ENCODE measurements around the gene LMF2.
"Not testable (repeated sequence)": the region's sequence is repeated elsewhere in the genome, so short reads cannot be mapped to it uniquely, and the experiment has no call there.

The LMF2 gene

GRCh38 chr22:50533856-50534711, 26.6 kb upstream of the LMF2 start:
- not testable (repeated sequence) for DNase-seq

- DNase-seq, result no peak
Observed at GRCh38 chr22:50532824-50533796, 25.6 kb upstream of the LMF2 start.

DNA sequence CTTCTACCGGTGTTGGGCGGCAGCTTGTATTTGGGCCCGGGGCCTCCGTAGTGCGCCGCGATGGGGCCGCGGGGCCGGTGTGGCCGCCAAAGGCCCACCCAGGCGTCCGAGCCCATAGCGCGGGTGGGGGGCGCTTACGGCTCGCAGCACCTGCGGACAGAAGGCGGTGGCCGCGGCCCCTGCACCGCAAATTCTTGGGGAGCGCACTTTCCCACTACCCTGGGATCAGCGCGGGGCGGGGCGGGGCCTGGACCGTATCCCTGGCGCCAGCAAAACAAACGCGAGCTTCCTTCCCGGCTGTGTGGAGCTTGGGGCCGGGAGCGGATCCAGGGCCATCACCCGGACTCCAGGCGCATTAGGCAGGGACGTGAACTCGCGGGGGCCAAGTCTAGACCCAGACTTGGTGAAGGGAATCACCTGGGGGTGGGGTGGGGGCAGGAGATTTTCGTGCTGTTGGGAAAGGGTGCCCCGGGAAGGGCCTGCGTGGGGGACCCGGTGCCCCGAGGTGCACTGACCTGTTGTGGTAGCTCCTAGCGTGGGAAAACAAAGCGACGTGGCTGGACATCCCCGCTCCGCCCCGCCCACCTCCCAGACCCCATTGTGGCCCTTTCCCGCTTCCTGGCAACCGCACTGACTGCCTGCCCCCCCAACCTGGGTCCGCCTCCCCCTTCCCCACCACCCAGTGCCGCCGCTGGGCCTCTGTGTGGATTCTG, 24.6 kb upstream of the LMF2 start:
- DNase-seq, result peak; percentile 21

GRCh38 chr22:50531546-50531961, 24.1 kb upstream of the LMF2 start:
- peak; percentile 65 for DNase-seq

DNA sequence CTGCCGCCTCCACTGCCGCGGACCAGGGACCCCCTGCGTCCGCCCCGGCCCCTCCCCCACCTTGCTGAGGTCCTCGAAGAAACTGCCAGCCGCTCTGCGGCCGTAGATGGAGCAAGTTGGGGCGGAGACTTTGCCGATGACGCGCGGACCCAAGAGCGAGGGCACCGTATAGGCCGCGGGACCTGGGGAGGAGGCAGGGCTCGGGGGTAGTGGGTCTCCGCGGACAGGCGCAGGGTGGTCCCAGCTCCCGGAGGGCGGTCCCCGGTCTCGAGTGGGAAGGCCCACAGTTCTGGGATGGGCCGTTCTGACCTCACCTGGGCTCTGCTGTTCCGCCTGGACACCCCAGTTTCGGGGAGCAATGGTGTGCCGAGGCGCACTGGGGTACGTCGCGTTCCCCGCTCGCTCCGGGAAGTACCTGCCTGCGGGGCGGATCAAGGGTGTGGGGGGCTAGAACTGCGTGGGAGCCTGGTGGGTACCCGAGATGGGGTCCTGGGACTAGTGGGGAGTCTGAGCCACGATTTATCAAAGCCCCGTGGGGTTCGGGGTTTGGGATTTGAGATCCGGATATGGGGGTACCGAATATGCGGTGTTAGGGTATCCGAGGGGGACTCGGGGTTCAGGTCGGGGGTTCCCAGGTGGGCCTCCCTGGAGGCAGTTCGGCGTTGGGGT, 23.5 kb upstream of the LMF2 start:
- peak; percentile 80 for DNase-seq

- no peak for DNase-seq
Observed at GRCh38 chr22:50530580-50530876, 23.0 kb upstream of the LMF2 start.

- peak; percentile 75 for DNase-seq
Observed at GRCh38 chr22:50529897-50530579, 22.5 kb upstream of the LMF2 start, which contains the start of gene TYMP. Gene TYMP (minus strand): TSS chr22:50530012. CDS start chr22:50529709, 303 bp downstream.

- no peak for DNase-seq
Observed at GRCh38 chr22:50529416-50529896, 22.0 kb upstream of the LMF2 start.

DNA sequence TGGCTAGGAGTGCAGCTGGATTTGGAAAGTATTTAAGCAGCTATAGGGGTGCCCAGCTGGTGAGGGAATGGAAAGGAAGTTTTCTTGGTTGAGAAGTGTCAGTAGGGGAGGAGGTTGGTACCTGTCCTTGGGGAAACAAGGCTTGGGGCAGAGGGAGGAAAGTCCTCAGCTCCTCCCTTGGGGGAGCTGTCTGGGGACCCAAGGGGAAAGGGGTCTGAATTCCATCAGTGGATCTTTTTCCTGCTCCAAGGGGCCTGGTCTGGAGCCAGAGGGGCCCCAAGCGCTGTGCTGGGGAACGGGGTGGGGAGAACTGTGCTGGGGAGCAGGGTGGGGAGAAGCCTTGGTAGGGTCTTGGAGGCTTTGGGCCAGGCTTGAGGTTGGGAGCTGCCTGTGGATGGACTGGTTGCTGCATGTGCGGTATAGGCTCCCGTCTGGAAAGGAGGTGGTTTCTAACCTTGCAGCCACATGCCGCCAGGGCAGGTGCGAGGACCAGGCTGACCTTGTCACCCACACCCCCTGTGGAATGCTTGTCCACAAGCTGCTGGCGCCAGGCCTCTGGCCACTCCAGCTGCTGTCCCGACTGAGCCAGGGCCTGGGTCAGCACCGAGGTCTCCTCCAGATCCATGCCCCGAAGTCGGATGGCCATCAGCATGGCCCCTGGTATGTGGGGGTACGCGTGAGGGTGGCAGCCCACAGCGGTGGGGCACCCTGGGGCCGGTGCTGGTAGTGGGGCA, 21.3 kb upstream of the LMF2 start:
- DNase-seq, result no peak

- DNase-seq, result no peak
Observed at GRCh38 chr22:50527921-50528681, 20.6 kb upstream of the LMF2 start.

GRCh38 chr22:50526834-50527801, 19.6 kb upstream of the LMF2 start:
- DNase-seq, result peak; percentile 45

DNA sequence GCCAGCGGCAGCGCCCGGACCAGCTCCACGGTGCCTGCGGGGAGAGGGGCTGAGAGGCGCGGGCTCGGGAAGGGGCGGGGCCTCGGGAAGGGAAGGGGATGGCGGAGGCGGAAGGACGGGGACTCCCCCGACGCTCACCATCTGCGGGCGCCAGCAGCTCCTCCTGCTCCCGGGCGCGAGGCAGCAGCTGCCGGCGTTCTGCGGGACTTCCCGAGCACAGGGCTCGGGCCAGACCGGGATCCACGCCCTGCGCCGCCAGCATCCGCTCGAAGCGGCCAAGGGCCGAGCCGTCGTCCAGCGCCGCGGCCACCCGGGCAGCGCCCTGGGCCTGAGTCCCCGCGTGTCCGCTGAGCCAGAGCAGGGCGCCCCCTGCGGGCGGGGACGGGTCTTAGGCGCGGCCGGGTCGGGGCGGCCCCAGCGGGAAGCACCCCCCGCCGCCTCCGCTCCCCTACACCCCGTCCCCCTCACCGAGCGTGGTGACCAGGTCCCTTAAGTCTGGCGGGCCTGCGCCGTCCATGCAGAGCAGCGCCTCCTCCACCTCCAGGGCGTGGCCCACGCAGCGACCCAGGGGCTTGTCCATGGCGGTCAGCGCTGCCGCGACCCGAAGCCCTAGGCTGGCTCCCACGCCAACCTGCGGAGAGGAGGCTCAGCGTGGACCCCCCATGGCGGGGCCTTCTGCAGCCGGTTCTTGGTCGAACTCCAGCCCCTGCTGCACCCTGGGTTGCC, 18.8 kb upstream of the LMF2 start:
- DNase-seq, result peak; percentile 90

DNA sequence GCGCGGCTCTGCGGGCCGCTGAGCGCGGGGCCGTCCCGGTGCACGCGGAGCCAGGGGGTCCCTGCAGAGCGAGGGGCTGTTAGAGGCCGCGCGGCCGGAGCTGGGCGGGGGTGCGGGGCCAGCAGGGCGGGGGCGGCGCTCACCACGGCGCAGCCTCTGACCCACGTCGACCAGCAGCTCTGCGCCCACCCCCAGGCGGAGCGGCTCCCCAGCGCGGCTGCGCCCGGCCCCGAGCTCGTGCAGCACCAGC, 18.3 kb upstream of the LMF2 start:
- DNase-seq, result no peak

GRCh38 chr22:50525104-50525857, 17.8 kb upstream of the LMF2 start, which contains the start of gene SCO2:
Gene SCO2 (minus strand): TSS chr22:50525598. CDS start chr22:50524411, 1,187 bp downstream.
- peak; percentile 98 for DNase-seq

DNA sequence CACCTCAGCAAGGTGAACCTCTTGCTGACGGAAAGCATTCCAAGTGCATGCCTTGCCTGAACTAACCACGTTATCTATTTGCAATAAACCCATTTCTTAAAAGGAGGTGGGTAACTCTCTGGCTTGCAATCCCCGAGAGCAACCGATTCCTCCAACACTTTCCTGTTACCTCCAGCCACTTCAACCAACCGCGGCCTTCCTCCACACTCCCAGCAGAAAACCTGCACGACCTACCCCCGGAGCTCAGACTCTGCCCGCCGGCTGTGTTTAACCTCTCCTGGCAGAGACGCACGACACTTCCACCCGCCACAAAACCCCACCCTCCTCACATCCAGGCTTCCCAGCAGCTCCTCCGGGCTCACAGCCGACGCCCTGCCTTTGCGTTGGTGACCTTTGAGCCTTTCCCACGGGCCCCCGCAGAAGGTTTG, 17.2 kb upstream of the LMF2 start:
- no peak for DNase-seq

- no peak for DNase-seq
Observed at GRCh38 chr22:50523806-50524675, 16.5 kb upstream of the LMF2 start.

DNA sequence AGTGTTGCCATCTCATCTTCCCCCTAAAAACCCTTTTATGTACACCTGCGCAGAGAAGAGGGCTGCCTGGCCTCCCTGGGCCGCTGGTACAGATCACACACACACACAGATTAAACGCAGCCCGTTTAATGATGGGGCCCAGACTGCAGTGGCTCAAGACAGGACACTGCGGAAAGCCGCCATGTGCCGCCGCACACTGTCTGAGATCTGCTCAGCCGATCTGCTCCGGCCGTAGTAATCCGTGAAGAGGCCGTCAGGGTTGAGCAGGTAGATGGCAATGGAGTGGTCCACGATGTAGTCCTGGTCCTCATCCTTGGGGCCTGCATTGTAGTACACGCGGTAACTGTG, 15.9 kb upstream of the LMF2 start:
- DNase-seq, result no peak

Data from CD4-positive, alpha-beta T cell treated with Interleukin-6 for 4 hours (primary cell).